Astrocyte of the cerebellum (primary cell): ENCODE data around the gene ABTB2.

Experiments
- DNase-seq: peaks from one replicate; pipeline ENCODE4 v3.0.0-alpha.2; 2011; ENCODE audit warnings: low read depth
- H3K4me3 ChIP-seq: 2 replicates; pipeline ENCODE4 v1.5.1; 2011; ENCODE audit warnings: mild to moderate bottlenecking, low read depth, low read length, moderate library complexity
- in situ Hi-C: cut with HindIII; loops from 2 replicates; pipeline ENCODE4 v1.10.0; 2017; ENCODE audit warnings: low sequenced_read_pairs
- TF ChIP-seq, protein P1 (sequence below): IDR thresholded peaks from 2 replicates; pipeline ENCODE4 v1.5.1; 2012; ENCODE audit warnings: low read length, low read depth, moderate library complexity, mild to moderate bottlenecking; ENCODE audit errors: missing control alignments

ABTB2 gene

DNA sequence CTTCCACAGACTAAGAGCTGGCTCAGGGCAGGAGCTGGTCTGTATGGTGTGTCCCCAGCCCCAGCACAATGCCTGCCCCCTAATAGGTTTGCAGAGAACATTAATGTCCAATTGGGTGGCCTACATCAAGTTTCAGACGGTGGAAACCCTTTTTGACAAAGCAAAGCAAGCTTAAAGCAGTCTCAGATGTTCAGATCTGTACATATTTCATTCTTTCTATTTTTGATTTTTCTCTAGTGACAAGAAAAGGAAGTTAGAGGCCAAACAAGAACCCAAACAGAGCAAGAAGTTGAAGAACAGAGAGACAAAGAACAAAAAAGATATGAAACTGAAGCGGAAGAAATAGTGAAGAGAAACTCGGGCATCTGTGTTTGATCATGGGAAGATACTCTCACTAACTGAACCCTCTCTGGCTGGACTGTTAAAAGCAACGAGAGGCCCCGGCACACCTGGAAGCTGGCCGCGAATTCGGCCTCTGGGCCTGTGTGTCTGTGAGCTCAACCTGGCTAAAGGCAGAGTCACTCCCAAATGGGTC is 211.9 kb downstream of the ABTB2 start:
- DNase-seq = no peak
- no peak overlapping the region for H3K4me3 ChIP-seq
- in situ Hi-C loops = loop anchor here (5.0 kb wide), 1 partner anchor 39 kb away; the partner anchor contains the start of gene NAT10
- TF ChIP-seq, protein P1, sequence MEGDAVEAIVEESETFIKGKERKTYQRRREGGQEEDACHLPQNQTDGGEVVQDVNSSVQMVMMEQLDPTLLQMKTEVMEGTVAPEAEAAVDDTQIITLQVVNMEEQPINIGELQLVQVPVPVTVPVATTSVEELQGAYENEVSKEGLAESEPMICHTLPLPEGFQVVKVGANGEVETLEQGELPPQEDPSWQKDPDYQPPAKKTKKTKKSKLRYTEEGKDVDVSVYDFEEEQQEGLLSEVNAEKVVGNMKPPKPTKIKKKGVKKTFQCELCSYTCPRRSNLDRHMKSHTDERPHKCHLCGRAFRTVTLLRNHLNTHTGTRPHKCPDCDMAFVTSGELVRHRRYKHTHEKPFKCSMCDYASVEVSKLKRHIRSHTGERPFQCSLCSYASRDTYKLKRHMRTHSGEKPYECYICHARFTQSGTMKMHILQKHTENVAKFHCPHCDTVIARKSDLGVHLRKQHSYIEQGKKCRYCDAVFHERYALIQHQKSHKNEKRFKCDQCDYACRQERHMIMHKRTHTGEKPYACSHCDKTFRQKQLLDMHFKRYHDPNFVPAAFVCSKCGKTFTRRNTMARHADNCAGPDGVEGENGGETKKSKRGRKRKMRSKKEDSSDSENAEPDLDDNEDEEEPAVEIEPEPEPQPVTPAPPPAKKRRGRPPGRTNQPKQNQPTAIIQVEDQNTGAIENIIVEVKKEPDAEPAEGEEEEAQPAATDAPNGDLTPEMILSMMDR = no peak

DNA sequence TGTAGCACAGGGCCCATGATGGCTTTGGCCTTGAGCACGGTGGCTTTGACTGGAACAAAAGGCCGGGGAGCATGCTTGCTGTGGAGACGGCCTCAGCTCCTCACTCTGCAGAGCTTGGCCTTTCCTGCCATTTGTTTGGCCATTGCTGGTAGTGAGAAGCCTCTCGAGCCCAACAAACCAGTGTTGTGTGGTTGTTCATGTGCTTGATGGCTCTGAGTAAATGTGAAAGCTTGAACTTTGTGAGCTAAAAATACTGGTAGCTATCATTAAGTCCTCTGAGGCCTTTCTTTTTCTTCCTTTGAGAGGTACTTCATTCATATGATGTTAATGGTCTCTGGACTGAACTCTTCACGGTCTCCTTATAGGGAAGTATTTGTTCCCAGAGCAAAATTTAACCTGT is 212.7 kb downstream of the ABTB2 start:
- TF ChIP-seq, protein P1 = no peak
- DNase-seq = no peak
- in situ Hi-C loops = loop anchor here (5.0 kb wide), 1 partner anchor 38 kb away; the partner anchor contains the start of gene NAT10
- H3K4me3 ChIP-seq = no peak overlapping the region

DNA sequence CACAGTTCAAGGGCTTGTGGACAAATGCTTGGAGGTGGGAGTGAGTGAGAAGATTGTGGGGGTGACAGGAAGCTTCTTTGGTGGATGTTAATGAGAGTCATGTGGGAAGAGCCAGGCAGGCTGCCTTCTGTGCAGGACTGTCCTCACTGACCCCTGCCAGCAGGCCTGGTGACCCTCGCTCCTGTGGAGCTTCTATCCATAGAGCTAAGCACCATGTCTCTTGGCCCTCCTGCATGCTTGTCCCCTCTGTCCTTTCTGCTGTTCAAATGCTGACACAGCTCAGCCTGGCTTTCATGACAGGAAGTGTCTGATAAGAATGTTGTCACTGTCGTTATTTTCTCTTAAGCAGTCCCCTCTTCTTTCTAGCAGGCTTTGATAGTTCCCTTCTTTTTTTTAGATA is 214.8 kb downstream of the ABTB2 start:
- H3K4me3 ChIP-seq = no peak overlapping the region
- in situ Hi-C loops = no loop called here
- TF ChIP-seq, protein P1 = no peak
- DNase-seq = no peak

DNA sequence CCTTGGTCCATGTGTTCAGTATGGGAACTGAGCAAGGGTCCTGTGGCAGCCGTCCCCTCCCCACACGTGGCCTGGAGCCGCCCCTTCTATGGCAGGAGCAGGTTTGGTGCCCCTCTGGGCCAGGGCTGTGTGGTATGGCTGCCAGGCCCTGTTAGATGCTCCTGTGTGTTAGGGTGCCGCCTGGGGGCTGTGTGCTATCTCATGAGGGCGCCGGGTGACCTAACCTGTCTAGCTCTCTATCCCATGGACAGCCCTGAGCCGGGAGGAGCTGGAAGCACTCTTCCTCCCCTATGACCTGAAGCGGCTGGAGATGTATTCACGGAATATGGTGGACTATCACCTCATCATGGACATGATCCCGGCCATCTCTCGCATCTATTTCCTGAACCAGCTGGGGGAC is 217.7 kb downstream of the ABTB2 start:
- DNase-seq = no peak
- in situ Hi-C loops = no loop called here
- H3K4me3 ChIP-seq = no peak overlapping the region
- TF ChIP-seq, protein P1 = no peak

DNA sequence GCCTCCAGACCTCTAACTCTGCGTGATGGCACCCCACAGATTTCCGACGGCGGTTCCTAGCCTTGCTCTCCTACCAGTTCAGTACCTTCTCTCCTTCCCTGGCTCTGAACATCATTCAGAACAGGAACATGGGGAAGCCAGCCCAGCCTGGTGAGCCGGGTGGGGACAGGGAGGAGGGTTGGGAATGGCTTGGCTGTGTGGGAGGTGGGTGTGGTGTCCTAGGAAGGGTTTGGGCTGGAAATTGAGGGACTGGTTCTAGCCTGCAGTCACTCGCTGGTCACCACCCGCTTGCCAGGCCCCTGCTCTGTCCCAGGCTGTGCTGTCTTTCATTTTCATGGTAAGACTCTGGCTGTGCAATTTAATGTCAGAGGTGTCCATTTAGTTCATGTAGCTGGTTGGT is 218.5 kb downstream of the ABTB2 start:
- TF ChIP-seq, protein P1 = no peak
- in situ Hi-C loops = no loop called here
- no peak overlapping the region for H3K4me3 ChIP-seq

DNA sequence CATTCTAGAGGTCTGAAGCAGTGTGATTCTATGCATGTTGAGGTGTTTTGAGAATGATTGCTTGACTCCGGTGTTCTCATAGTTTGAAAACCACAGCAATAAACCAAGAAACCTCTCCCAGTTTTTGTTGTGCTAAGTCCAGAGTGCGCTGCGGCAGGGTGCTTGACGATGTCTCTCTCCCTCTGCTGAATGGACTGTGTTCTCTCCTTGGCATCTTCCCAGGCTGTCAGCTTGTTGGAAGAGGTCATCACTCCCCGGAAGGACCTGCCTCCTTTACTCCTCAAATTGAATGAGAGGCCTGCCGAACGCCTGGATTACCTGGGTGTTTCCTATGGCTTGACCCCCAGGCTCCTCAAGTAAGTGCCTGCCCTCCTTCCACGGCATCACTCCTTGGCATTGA is 221.4 kb downstream of the ABTB2 start:
- H3K4me3 ChIP-seq = no peak overlapping the region
- TF ChIP-seq, protein P1 = no peak
- in situ Hi-C loops = no loop called here
- no peak for DNase-seq

More for the DNA sequence above, 218.5 kb downstream of the ABTB2 start:
- DNase-seq = no peak
